BLaER1 treated with 17β-estradiol and CSF1 and Interleukin-3, amounts not matched to agents 10 nM and 100 nM (cell line): ENCODE measurements around the gene PGM2.

Experiments used
- H3K27ac ChIP-seq, 11 experiments: shearing (Covaris generic); formaldehyde crosslinking; 2 replicates each; pipeline ENCODE4 v1.8.1; 2022
- H3K27me3 ChIP-seq, 11 experiments: shearing (Covaris generic); formaldehyde crosslinking; 2 replicates each; pipeline ENCODE4 v1.8.1; 2022
- H3K36me3 ChIP-seq, 11 experiments: shearing (Covaris generic); formaldehyde crosslinking; 2 replicates each; pipeline ENCODE4 v1.8.1; 2022
- H3K4me1 ChIP-seq, 10 experiments: shearing (Covaris generic); formaldehyde crosslinking; 2 replicates each; pipeline ENCODE4 v1.8.1; 2022
- H3K4me2 ChIP-seq, 11 experiments: shearing (Covaris generic); formaldehyde crosslinking; 2 replicates each; pipeline ENCODE4 v1.8.1; 2022
- H3K4me3 ChIP-seq, 10 experiments: shearing (Covaris generic); formaldehyde crosslinking; 2 replicates each; pipeline ENCODE4 v1.8.1; 2022
- H3K9ac ChIP-seq, 11 experiments: shearing (Covaris generic); formaldehyde crosslinking; 2 replicates each; pipeline ENCODE4 v1.8.1; 2022
- H3K9me3 ChIP-seq, 11 experiments: shearing (Covaris generic); formaldehyde crosslinking; replicated peaks in 1 of 11; 2 replicates each; pipeline ENCODE4 v1.8.1; 2022
- H4K20me1 ChIP-seq, 11 experiments: shearing (Covaris generic); formaldehyde crosslinking; 2 replicates each; pipeline ENCODE4 v1.8.1; 2022
- Cebpa-rat ChIP-seq, 11 experiments: shearing (Covaris generic); IDR thresholded peaks; 2 replicates each; pipeline ENCODE4 v1.8.1; 2022

Gene PGM2

GRCh38 chr4:37891260-37892159 lies 65.0 kb downstream of the PGM2 start:
- Histone ChIP-seq H3K4me2 (peak overlapping the region; percentile 84 to 98 (median 90)), H3K4me3 (peak overlapping the region; percentile 73 to 89 (median 84)), H4K20me1 (peaks cover 0 to 7% (median 0%) of the 10 kb centered on the region in 11 experiments; a peak in 1 of 22 replicates), H3K4me1 (peaks cover 26 to 41% (median 35%) of the 10 kb centered on the region in 10 experiments), H3K27me3 (peaks cover 0 to 18% (median 0%) of the 10 kb centered on the region in 11 experiments; a peak in 9 of 22 replicates), H3K9me3 (no peaks in the 10 kb centered on the region), H3K36me3 (peaks cover 0 to 16% (median 7%) of the 10 kb centered on the region in 11 experiments; a peak in 9 of 22 replicates), H3K27ac (peak overlapping the region; percentile 27 to 90 (median 84); a peak in 21 of 22 replicates), H3K9ac (peak overlapping the region; percentile 74 to 87 (median 82))
- TF ChIP-seq Cebpa-rat (IDR thresholded peaks at IDR 0.05): peak in 1 of 11 experiments; percentile 17; a peak in 2 of 22 replicates

DNA sequence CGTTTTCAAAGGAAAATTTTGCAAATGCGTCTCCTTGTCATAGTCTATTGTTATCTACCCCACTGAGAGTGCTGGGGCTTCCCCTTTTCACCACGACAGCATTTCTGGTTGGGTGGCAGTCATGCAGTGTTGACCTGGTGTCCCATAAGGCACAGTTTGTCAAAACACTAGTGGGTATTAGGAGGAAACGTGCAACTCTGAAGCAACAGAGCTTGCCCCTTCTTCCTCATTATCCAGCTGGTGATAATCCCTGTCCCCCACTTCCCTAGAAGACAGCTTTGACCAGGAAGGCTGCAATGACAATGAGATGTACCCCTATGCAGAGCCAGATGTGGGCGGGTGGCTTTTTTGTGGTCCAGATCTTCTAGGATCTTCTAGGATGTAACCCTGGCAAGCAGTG lies 66.2 kb downstream of the PGM2 start:
- H3K9ac ChIP-seq: peak overlapping the region in 9 of 11 experiments; percentile 77 to 87 (median 83); a peak in 18 of 22 replicates
- H3K9me3 ChIP-seq: no peaks in the 10 kb centered on the region
- H3K4me2 ChIP-seq: peak overlapping the region; percentile 75 to 95 (median 88)
- H3K4me1 ChIP-seq: peaks cover 31 to 42% (median 35%) of the 10 kb centered on the region in 10 experiments
- H3K27me3 ChIP-seq: peaks cover 0 to 18% (median 0%) of the 10 kb centered on the region in 11 experiments; a peak in 9 of 22 replicates
- H4K20me1 ChIP-seq: peaks cover 0 to 7% (median 0%) of the 10 kb centered on the region in 11 experiments; a peak in 2 of 22 replicates
- H3K36me3 ChIP-seq: peaks cover 0 to 16% (median 7%) of the 10 kb centered on the region in 11 experiments; a peak in 9 of 22 replicates
- TF ChIP-seq Cebpa-rat (IDR thresholded peaks at IDR 0.05): peak in 3 of 11 experiments; percentile 12 to 73 (median 21); a peak in 3 of 22 replicates
- peak overlapping the region in 9 of 11 experiments; percentile 65 to 90 (median 85); a peak in 18 of 22 replicates for H3K27ac ChIP-seq
- H3K4me3 ChIP-seq: peak overlapping the region in 9 of 10 experiments; percentile 73 to 89 (median 84); a peak in 15 of 20 replicates

DNA sequence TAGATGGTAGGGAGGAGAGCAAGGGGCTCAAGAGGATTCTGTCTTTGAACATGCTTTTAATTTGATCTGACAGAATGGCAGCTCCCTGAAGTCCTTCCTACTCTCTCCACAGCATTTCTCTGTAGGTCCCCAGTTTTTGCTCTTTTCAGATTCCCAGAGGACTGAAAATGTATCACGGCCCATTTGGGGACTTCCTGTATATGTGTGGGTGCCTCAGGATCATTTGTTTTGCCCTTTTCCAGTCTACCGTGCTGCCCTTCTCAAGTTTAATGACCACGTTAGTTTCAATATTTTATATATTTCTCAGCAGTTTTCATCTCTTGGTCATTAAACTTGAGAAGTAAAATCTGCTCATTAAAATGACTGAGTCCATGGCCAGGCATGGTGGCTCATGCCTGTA lies 66.7 kb downstream of the PGM2 start:
- Histone ChIP-seq H3K27me3 (peaks cover 0 to 18% (median 0%) of the 10 kb centered on the region in 11 experiments; a peak in 9 of 22 replicates), H3K27ac (peak overlapping the region in 9 of 11 experiments; percentile 65 to 90 (median 85); a peak in 18 of 22 replicates), H3K4me1 (peaks cover 31 to 42% (median 35%) of the 10 kb centered on the region in 10 experiments), H3K4me2 (peak overlapping the region; percentile 75 to 95 (median 88)), H3K9me3 (no peaks in the 10 kb centered on the region), H3K9ac (peak overlapping the region in 9 of 11 experiments; percentile 36 to 87 (median 83); a peak in 16 of 22 replicates), H3K4me3 (peak overlapping the region in 6 of 10 experiments; percentile 73 to 89 (median 80); a peak in 11 of 20 replicates), H3K36me3 (peaks cover 0 to 19% (median 7%) of the 10 kb centered on the region in 11 experiments; a peak in 11 of 22 replicates), H4K20me1 (peaks cover 0 to 7% (median 0%) of the 10 kb centered on the region in 11 experiments; a peak in 2 of 22 replicates)
- no peak for TF ChIP-seq Cebpa-rat (IDR thresholded peaks at IDR 0.05)

DNA sequence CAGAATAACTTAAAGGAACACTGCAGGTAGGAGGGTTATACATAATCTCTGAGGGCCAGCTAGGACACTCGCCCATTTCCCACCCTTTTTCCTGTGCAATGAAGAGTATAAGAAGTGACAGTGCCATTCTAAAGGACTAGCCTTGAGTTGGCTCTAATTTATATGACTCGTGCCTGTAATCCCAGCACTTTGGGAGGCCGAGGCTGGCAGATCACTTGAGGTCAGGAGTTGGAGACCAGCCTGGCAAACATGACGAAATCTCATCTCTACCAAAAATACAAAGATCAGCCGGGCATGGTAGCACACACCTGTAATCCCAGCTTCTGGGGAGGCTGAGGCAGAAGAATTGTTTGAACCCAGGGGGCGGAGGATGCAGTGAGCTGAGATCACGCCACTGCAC lies 68.8 kb downstream of the PGM2 start:
- no peak overlapping the region for H3K9ac ChIP-seq
- no peak overlapping the region for H3K4me3 ChIP-seq
- H4K20me1 ChIP-seq: peaks cover 0 to 11% (median 0%) of the 10 kb centered on the region in 11 experiments; a peak in 2 of 22 replicates
- no peak for TF ChIP-seq Cebpa-rat (IDR thresholded peaks at IDR 0.05)
- peaks cover 0 to 40% (median 21%) of the 10 kb centered on the region in 11 experiments; a peak in 15 of 22 replicates for H3K36me3 ChIP-seq
- peaks cover 0 to 6% (median 0%) of the 10 kb centered on the region in 11 experiments; a peak in 9 of 22 replicates for H3K27me3 ChIP-seq
- no peak overlapping the region for H3K4me2 ChIP-seq
- H3K4me1 ChIP-seq: peaks cover 25 to 37% (median 30%) of the 10 kb centered on the region in 10 experiments
- H3K9me3 ChIP-seq: peaks cover 0 to 11% (median 0%) of the 10 kb centered on the region in 11 experiments; a peak in 5 of 22 replicates
- no peak overlapping the region for H3K27ac ChIP-seq

DNA sequence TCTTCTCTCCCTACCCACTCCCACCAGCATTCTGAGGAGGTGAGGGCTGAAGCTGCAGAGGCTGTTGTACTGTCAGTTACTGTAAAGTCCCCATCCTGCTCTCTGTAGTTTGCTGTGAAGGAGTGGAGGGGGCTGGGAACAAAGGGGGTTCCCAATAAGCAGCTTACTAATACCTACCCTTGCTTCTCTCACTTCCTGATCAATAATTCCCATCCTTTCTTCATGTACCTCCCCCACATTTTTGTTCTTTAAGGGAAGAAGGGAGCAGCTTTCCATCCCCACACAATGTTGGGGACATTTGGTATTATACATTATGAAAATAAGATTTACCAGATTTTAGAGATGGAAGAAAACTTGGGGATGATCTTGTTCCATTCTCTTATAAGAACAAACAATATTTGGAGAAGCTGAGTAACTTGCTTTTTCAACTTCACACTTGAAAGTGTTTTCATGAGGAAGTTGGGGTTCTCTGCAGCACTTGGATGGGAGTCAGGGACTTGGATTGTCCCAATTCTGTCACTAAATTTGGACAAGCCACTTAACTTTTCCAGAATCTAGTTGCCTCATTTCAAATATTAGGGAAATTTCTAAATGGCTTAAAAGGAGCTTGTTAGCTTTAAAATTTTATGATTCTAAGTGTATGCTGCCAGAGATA lies 69.8 kb downstream of the PGM2 start:
- peaks cover 0 to 11% (median 0%) of the 10 kb centered on the region in 11 experiments; a peak in 5 of 22 replicates for H3K9me3 ChIP-seq
- TF ChIP-seq Cebpa-rat (IDR thresholded peaks at IDR 0.05): no peak
- no peaks in the 10 kb centered on the region for H3K27me3 ChIP-seq
- H3K4me2 ChIP-seq: peak overlapping the region in 5 of 11 experiments; percentile 16 to 57 (median 25); a peak in 6 of 22 replicates
- peaks cover 0 to 42% (median 21%) of the 10 kb centered on the region in 11 experiments; a peak in 15 of 22 replicates for H3K36me3 ChIP-seq
- H3K4me1 ChIP-seq: peaks cover 26 to 44% (median 32%) of the 10 kb centered on the region in 10 experiments
- no peak overlapping the region for H3K27ac ChIP-seq
- no peak overlapping the region for H3K9ac ChIP-seq
- peaks cover 0 to 11% (median 0%) of the 10 kb centered on the region in 11 experiments; a peak in 2 of 22 replicates for H4K20me1 ChIP-seq
- H3K4me3 ChIP-seq: no peak overlapping the region

DNA sequence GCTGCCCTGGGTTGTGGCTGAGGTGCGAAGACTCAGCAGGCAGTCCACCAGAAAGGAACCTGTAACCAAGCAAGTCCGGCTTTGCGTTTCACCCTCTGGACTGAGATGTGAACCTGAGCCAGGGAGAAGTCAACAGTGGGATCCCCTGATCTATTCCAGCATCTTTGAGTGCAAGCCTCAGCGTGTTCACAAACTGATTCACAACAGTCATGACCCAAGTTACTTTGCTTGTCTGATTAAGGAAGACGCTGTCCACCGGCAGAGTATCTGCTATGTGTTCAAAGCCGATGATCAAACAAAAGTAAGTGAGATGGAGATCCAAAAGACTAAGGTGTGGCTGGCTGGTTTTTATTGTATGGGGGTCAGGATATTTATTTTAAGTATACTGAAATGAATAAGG lies 75.7 kb downstream of the PGM2 start:
- Histone ChIP-seq H3K27ac (no peak overlapping the region), H3K27me3 (no peaks in the 10 kb centered on the region), H3K4me2 (peak overlapping the region in 5 of 11 experiments; percentile 19 to 29 (median 26); a peak in 6 of 22 replicates), H4K20me1 (peaks cover 0 to 12% (median 0%) of the 10 kb centered on the region in 11 experiments; a peak in 6 of 22 replicates), H3K4me1 (peaks cover 0 to 21% (median 9%) of the 10 kb centered on the region in 10 experiments; a peak in 10 of 20 replicates), H3K9ac (no peak overlapping the region), H3K9me3 (peaks cover 0 to 11% (median 0%) of the 10 kb centered on the region in 11 experiments; a peak in 5 of 22 replicates), H3K4me3 (no peak overlapping the region), H3K36me3 (peaks cover 0 to 82% (median 62%) of the 10 kb centered on the region in 11 experiments; a peak in 19 of 22 replicates)
- TF ChIP-seq Cebpa-rat (IDR thresholded peaks at IDR 0.05): no peak

- Histone ChIP-seq H3K4me3 (no peak overlapping the region), H3K9ac (no peak overlapping the region), H3K27me3 (no peaks in the 10 kb centered on the region), H3K4me1 (peaks cover 0 to 21% (median 9%) of the 10 kb centered on the region in 10 experiments; a peak in 11 of 20 replicates), H3K4me2 (no peak overlapping the region), H3K9me3 (peaks cover 0 to 11% (median 0%) of the 10 kb centered on the region in 11 experiments; a peak in 5 of 22 replicates), H3K27ac (no peak overlapping the region), H3K36me3 (peaks cover 0 to 87% (median 62%) of the 10 kb centered on the region in 11 experiments; a peak in 19 of 22 replicates), H4K20me1 (peaks cover 0 to 16% (median 0%) of the 10 kb centered on the region in 11 experiments; a peak in 5 of 22 replicates)
- TF ChIP-seq Cebpa-rat (IDR thresholded peaks at IDR 0.05): no peak
Observed at GRCh38 chr4:37902738-37903693, 76.5 kb downstream of the PGM2 start.
